SW 1271 (cell line): ENCODE data around the gene ARMC2.
"Not testable (repeated sequence)": the region's sequence is repeated elsewhere in the genome, so short reads cannot be mapped to it uniquely, and the experiment has no call there.

Experiments
- DNase-seq, 2 experiments: peaks; one replicate each; lab custom pipeline; 2025; lab: John Stamatoyannopoulos, UW

ARMC2 gene

DNA sequence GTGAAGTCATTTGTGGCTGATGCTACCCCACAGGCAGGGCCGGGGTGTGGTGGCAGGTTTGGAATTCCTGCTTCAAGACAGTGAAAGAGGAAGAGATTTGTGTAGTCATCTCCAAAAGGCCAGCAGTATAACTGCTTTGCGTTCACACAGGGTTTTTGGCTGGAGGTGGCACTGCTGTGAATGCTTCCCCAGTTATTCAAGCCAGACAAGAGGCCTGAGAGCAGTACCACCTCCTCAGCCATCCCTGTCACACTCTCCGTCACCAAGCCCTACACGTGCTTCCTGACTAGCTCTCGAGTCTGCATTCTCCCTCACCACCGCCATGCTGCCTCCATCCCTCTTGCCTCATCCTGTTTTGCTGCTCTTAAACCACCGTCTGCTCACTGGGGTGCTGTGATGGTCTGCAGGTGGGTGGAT is 23.9 kb downstream of the ARMC2 start:
- no peak for DNase-seq

DNA sequence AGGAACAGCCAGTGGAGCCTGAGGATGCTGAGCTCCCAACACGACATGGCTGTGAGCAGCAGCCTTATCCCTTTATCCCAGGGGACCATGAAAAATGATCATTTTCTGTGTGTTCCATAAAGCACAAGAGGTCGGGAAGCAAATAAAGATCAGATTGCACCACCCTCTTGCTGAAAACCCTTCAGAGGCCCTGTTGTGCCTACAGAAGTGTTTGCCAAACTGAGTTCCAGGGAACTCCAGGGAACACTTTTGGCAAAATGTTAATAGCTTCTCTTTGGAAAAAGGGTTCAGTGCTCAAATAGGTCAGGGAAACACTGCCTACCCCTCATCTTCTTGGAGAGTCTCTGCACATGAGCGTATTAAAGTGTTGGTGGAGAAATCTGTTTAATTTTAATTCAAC is 24.4 kb downstream of the ARMC2 start:
- no peak for DNase-seq

DNA sequence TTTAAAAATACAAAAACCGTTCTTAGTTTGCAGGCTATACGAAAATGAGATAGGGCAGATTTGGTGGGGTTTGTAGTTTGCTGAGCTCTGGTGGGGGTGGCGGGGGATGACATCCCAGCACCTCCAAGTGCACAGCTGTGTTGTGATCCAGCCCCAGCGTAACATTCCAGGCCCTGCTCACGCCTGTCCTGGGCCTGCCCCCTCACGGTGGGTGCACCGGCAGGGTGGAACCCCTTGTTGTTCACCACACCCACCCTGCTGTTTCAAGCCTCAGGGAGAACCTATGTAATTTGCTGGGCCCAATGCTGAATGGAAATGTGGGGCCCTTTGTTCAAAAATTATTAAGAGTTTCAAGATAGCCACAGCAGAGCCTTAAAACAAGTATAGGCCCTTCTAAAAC is 25.0 kb downstream of the ARMC2 start:
- no peak for DNase-seq

DNA sequence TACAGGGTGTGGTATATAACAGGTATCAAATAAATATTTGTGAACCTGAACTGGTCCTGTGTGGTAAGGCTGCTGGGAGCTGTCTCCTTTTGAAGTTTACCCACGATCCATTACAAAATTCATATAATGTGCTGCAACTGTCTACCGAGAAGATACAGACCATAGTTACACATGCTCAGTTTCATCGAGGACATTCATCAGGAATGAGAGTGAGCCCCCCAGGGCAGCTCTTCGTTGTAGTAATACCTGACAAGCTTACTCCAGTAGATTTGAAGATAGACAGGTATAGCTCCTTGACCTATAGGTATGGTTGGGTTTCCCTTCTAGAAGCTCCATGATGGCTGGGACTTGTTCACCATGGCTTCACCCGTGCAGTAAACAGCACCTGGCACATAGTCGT is 25.7 kb downstream of the ARMC2 start:
- DNase-seq = no peak

DNA sequence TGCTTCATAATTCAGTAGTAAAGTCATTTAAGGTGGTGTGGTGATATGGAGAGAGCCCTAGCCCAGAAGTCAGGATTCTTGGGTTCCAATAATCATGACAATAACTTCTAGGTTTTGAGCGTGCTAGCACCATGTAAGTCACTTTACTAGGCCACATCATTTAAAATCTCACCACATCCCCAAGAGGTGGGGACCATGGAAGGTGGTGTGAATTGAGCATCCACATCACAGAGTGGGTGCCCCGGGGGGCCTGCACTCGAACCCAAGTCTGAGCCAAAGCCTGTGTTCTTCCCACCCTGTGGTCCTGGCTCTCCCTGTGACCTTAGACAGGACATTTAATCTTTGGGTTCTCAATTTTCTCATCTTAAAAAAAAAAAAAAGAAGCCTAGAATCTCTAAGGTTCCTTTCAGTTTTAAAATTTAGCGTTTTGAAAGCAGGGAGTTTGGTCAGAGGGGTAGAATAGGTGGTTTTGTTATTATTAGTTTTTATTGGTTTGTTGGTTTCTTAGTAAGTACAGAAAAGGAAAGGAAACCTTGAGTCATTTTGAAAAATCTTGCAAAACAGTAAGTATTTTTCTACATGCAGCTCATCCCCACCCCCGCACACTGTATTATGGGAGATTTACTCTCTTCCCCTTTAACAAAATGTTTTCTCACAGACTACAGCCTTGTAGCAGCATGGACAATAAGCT is 26.4 kb downstream of the ARMC2 start:
- no peak for DNase-seq

DNA sequence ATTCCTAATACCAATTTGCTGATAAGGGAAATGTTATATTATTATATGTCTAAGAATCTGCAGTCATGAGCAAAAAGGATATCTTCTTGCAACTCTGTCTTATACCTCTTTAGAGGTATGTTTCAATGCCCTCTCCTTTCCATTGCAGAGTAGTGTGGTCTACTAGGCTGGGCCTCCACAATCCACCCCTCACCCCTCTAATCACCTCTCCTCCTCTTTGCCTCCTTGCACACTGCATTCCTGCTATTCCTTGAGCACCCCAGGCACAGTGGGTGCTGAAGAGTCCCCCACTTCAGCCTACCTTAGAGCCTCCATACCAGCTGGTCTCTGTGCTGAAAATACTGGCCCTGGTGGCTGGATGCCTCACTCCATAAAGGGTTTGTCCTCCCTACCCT is 26.9 kb downstream of the ARMC2 start:
- DNase-seq = no peak

DNA sequence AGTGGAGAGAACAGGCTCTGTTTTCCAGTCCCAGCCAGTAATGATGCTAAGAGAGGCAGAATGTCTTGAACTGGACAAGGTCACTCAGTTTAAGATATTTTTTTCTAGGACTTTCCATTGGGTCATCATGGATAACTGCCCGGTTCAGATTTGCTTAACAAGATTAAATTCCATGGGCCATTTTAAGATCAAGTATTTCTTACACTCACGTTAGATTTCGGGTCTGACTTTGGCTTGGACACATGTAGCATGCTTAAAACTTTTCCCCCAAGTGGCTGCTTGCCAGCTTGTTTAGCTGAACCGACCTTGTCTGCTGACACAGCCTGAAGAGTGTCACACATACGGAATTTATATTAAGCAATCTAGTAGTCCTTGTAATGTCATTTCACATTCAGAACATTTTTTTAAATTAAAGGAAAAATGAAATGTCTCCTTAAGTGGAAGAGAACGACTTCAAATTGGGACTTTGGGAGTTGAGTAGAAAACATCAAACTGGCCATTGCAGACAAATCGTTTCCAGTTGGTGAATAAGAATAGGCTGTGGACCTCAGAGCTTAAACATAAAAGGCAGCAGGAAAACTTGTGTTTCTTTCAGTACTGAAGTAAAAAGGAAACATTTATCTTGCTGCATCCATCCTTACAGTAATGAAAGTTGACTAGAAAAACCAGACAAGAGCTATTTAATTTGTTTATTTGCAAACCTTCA is 29.0 kb downstream of the ARMC2 start:
- no peak for DNase-seq

DNA sequence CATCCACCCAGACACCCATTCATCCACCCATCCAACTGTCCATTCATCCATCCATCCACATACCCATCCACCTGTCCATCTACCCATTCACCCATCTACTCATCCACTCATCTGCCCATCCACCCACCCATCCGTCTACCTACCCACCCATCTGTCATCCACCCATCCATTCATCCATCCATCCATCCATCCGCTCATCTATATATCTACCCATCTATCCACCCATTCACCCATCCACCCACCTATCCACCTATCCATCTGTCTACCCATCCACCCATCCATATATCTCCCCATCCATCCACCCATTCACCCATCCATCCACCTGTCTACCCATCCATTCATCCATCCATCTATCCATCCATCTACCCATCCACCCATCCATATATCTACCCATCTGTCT is 30.7 kb downstream of the ARMC2 start:
- no peak for DNase-seq

DNA sequence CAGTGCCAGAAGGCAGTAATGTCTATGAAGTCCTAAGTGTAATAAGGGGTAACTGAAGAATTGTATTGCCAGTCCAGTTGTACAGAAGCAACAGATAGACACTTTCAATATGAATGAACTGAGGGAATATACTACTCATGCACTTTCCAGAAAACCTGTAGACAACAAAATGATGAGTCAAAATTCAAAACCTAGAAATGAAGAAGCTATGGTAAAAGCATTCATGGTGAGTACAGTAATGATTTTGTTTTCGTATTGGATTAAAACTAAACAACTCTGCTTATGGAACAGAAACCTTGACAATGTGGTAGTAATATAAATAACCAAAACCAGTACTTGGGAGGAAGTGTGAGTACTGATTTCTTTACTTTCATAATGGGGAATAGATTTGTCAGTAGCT is 35.0 kb downstream of the ARMC2 start:
- no peak for DNase-seq

DNA sequence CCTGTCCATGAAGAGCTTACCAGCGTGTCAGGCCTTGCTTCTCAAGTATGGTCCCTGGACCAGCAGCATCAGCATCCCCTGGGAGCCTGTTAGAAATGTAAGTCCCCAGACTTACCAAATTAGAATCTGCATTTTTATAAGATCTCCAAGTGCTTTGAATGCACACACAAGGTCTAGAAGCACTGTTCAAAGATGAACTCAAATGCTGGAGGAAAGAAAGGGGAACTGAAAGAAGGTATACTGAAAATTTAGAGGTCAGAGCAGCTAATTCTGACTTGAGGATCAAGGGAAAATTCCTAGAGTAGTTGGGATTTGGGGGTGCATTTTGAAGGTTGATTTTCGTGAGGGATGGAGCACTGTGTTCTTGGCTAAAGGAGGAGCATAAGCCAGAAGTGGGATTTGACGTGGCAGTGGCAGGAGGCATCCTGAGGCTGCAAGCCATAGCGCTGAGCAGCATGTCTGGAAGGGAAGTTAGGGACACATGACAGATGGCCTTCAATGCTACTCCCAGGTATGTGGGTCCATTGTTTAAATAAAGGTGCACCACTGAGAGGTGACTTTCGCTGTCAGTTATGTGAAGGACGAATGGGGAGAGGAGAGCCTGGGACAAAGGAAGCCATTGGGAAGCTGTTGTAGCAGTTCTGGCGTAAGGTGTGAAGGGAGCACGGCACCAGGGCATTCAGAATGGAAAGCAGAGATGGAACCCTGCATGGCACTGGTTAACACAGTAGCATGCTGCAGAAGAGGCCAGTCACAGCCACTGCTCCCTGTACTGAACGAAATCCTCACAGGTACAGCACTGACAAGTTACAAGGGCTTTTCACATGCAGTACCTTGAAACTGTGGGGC is 36.2 kb downstream of the ARMC2 start:
- no peak for DNase-seq

DNA sequence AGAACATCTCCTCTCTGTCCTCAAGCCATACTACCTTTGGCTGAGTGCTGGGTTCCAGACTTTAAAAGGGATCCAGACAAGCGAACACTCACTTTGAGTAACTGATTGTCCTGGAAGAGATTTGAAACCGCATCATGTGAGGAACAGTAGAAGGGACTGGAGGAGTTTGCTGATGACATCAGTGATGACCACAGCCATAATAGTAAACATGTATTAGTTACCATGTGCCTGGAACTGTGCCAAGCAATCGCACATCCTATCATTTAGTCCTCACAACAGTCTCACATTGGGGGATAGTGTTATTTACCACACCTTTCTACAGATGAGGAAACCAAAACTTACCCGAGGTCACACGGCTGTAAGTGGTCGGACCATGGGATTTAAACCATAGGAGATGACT is 39.8 kb downstream of the ARMC2 start:
- DNase-seq = no peak

DNA sequence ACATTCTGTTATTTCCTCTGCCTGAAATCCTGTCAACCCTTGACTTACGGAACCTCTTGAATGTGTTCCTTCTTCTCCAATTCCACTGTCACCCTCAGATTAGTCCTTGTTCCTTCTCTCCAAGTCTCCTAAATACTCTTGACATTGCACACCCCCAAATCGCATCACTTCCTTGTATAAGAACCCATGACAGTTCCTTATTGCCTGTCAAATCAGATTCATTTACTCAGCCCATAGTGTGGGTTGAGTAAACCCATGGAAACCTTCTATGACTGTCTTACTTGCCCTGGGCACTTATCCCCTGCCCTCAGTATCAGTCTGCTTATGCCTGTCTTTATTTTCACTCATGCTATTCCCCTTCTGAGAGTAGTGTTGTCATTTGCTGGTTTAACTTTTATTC is 40.5 kb downstream of the ARMC2 start:
- no peak for DNase-seq

DNA sequence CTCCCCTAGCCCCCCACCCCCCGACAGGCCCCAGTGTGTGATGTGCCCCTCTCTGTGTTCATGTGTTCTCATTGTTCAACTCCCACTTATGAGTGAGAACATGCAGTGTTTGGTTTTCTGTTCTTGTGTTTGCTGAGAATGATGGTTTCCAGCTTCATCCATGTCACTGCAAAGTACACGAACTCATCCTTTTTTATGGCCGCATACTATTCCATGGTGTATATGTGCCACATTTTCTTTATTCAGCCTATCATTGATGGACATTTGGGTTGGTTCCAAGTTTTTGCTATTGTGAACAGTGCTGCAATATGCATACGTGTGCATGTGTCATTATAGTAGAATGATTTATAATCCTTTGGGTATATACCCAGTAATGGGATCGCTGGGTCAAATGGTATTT is 42.7 kb downstream of the ARMC2 start:
- DNase-seq = not testable (repeated sequence)

DNA sequence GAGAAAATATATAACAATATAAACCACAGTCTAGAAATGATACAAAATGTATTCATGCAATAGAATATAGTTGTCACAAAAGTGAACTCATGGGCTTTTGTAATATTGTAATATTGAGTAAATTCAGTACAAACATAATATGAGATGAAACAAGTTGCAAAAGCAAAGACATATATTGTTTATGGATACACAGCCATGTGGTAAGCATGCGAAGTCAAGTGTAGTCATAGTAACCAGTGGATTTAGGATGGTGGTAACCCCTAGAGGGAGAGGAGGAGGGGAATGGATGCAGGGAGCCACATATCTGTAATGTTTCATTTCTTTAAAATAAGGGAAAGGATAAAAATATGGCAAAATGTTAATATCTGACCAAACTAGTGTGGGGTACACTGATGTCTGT is 47.3 kb downstream of the ARMC2 start:
- peak in 1 of 2 experiments; percentile 18 for DNase-seq

DNA sequence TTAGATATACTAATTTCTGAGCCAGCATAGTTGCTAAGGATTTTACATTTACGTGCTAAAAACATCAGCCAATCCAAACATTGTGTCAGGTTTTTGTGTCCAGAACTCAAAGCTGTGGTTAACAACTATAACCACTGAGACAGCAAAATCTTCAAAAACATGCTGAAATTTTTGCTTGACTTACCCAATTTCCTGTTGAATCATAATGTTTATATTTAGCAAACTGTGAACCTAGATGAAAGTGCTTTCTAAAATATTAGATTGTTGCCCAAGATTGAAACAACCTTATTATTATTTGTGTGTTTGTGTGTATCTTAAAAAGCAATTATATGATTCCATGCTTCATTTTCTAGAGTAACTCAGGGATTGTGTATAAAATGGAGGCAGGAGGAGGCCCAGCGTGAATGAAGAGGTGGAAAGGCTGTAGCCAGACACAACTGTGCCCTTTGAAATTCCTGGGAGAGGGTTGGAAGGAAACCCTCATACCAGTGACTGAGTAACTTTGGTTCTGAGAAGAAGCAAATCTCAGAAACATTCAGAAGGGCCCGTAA is 48.0 kb downstream of the ARMC2 start:
- DNase-seq = peak in 1 of 2 experiments; percentile 51

DNA sequence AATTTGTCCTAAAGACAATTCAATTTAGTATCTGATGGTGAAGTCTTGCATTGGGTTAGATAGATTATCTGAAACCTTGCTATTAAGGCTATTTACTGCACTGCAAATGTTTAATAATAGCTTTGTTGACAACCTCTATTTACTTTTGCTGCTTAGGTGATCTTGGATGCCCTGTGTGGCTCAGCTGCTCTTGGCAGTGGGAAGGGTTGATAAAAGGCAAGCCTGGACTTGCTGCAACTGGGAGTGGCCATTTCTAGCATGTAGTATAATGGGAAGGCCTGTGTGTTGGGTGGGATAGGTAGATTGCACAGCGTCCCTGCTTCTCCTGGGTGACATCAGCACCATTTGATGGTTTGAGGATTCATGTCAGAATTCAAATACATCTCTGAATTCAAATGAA is 49.1 kb downstream of the ARMC2 start:
- DNase-seq = peak in 1 of 2 experiments; percentile 14

DNA sequence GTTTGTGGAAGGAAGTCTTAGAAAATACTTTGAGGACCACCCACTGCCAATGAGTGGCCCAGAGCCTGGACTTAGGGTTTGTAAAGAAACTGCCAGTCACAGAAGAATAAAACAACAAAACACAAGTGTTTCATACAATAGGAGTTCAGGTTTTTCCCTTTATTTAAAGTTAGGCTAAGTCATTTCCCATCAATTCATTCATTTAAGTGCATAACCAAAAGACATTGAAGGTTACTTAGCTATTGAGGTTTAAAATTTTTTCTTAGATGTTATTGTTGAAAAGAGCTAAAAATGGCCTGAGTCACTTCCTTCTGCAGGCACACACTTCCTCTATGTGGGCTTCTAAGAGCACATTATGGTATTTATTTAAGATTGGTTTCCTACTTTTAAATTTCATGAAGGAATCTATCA is 54.2 kb downstream of the ARMC2 start:
- DNase-seq = no peak

DNA sequence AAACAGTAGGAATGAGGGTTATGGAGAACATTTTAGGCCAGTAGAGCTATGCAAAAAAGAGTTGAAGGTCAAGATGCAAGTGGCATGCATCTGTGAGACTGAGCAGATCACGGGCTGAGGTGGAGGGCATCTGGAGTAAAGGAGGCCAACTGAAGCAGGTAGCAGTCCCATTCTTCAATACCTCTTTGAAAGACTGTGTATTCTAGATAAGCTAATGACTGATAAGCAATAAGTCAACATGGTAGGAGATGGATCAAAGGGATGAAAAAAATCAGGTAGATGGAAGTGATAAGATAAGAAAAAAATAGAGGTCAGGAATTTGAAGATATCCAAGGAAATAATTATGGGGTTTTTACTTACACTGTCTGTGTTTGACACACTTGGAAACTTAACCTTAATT is 55.6 kb downstream of the ARMC2 start:
- DNase-seq = no peak

DNA sequence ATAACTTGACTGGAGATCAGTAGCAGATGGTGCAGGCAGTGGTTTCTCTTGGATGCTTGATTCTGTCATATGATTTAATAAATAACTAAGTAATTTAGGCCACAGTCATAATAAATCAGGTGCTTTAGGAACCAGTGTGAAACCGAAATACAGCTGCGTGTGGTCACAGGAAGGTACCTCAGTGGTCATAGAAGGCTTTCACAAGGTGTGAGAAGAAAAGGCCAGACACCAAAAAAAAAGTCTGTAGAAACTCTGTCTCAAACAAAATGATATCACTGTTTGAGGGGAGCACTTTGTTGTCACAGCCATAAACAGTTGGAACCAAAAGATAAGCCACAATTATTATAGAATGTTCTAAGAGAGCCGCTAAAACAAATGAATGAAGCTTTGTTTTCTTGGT is 56.5 kb downstream of the ARMC2 start:
- no peak for DNase-seq

DNA sequence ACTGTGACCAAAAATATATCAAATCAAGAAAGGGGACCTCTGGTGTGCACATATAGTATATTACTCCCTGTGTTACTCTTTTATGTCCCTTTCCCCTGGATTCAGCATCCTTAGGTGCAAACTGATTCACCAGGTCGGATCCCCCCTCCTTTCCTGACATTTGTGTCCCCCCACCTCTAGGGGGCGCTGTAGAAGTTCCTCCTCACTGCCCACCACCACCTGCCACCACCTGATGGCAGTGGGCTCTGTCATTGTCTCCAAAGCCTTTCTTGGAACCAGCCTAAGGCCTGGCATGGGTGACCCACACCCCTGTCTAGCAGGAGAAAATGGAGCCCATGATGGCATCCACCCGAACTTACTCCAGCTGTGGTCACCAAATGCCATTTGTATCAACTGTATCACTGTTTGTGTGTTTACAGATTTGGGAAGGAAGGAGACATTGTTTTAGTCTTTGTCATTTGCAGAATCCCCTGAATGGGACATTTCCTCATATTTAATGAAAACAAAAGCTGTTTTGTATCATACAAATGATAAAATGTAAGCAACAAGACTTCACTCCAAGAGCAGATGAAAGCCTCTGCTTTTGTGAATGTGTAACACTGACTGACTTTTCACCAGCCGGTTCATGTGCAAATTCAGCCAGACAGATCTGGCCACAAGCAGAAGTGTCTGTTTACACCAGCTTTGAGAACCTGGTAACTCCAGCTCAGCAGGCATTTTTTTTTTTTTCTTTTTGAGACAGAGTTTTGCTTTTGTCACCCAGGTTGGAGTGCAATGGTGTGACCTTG is 66.2 kb downstream of the ARMC2 start:
- DNase-seq = no peak

DNA sequence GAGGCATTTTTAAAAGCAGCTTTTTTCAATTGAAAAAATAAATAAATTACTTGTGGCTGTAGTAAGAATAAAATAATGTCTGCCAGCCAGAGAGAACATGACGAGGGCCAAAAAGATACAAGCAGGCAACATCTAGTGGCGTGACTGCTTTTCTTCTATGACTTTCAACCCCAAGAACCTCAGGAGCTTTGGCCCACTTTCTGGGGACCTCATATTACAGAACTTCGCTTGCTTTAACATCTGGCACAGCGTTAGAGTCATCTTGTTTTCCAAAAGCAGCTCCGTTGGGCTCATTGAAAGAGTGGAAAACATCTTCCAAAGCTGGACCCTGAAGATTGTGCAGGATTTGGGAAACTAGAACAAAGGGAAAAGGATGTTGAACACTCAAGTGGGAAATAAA is 67.0 kb downstream of the ARMC2 start:
- no peak for DNase-seq
